ENCODE results near the gene RXRA.

RXRA gene

GRCh38 chr9:134429481-134429880 is 103.2 kb downstream of the RXRA start:
- no peaks in the 10 kb centered on the region for H4K20me1 ChIP-seq (ENCODE audit: insufficient read depth, low read length)

GRCh38 chr9:134431095-134431494 is 104.8 kb downstream of the RXRA start:
- H4K20me1 ChIP-seq (ENCODE audit: insufficient read depth, low read length), result no peaks in the 10 kb centered on the region
- peaks cover 5% of the 10 kb centered on the region; the same call in 1 of the 2 replicates for H3K27me3 ChIP-seq (ENCODE audit: insufficient read depth, low read length)
- H3K4me2 ChIP-seq (ENCODE audit: low read length), result no peak overlapping the region
- no peaks in the 10 kb centered on the region for H3K36me3 ChIP-seq (ENCODE audit: insufficient read depth, low read length)
- no peaks in the 10 kb centered on the region for H3F3A ChIP-seq (ENCODE audit: insufficient read depth, low read length)
- no peaks in the 10 kb centered on the region for H3K9me2 ChIP-seq (ENCODE audit: low read depth, low read length)
- no peak overlapping the region for H3K27ac ChIP-seq (ENCODE audit: low read depth, low read length, poor library complexity, severe bottlenecking)
- no peak overlapping the region for H2AFZ ChIP-seq (ENCODE audit: low read length)
- TF ChIP-seq CTCF (IDR thresholded peaks at IDR 0.05; ENCODE audit: low read length) (no peak), EZH2 (IDR thresholded peaks at IDR 0.05; ENCODE audit: borderline replicate concordance, low read length) (no peak)
- H3K79me2 ChIP-seq (ENCODE audit: insufficient read depth, low read length), result no peaks in the 10 kb centered on the region
- H3K9me3 ChIP-seq (ENCODE audit: low read length), result no peaks in the 10 kb centered on the region
- H3K9ac ChIP-seq (ENCODE audit: low read length), result no peak overlapping the region
- H3K4me1 ChIP-seq (ENCODE audit: insufficient read depth, low read length, severe bottlenecking), result no peaks in the 10 kb centered on the region
- H3K4me3 ChIP-seq (ENCODE audit: low read depth, low read length, poor library complexity, severe bottlenecking), result no peak overlapping the region

More at GRCh38 chr9:134429481-134429880, 103.2 kb downstream of the RXRA start:
- H3K9me3 ChIP-seq (ENCODE audit: low read length), result no peaks in the 10 kb centered on the region
- no peak overlapping the region for H2AFZ ChIP-seq (ENCODE audit: low read length)
- no peaks in the 10 kb centered on the region for H3F3A ChIP-seq (ENCODE audit: insufficient read depth, low read length)
- no peaks in the 10 kb centered on the region for H3K9me2 ChIP-seq (ENCODE audit: low read depth, low read length)
- H3K9ac ChIP-seq (ENCODE audit: low read length), result no peak overlapping the region
- H3K4me3 ChIP-seq (ENCODE audit: low read depth, low read length, poor library complexity, severe bottlenecking), result no peak overlapping the region
- H3K79me2 ChIP-seq (ENCODE audit: insufficient read depth, low read length), result no peaks in the 10 kb centered on the region
- H3K4me2 ChIP-seq (ENCODE audit: low read length), result no peak overlapping the region
- TF ChIP-seq CTCF (IDR thresholded peaks at IDR 0.05; ENCODE audit: low read length) (no peak), EZH2 (IDR thresholded peaks at IDR 0.05; ENCODE audit: borderline replicate concordance, low read length) (no peak)
- H3K4me1 ChIP-seq (ENCODE audit: insufficient read depth, low read length, severe bottlenecking), result no peaks in the 10 kb centered on the region
- no peaks in the 10 kb centered on the region for H3K36me3 ChIP-seq (ENCODE audit: insufficient read depth, low read length)
- no peak overlapping the region for H3K27ac ChIP-seq (ENCODE audit: low read depth, low read length, poor library complexity, severe bottlenecking)
- H3K27me3 ChIP-seq (ENCODE audit: insufficient read depth, low read length), result peaks cover 5% of the 10 kb centered on the region; the same call in 1 of the 2 replicates

GRCh38 chr9:134431626-134432025 is 105.4 kb downstream of the RXRA start:
- Histone ChIP-seq H3K9me2 (ENCODE audit: low read depth, low read length) (no peaks in the 10 kb centered on the region), H3K27ac (ENCODE audit: low read depth, low read length, poor library complexity, severe bottlenecking) (no peak overlapping the region)

More at GRCh38 chr9:134431626-134432025, 105.4 kb downstream of the RXRA start:
- H3K9ac ChIP-seq (ENCODE audit: low read length), result no peak overlapping the region
- H3F3A ChIP-seq (ENCODE audit: insufficient read depth, low read length), result no peaks in the 10 kb centered on the region
- H3K4me2 ChIP-seq (ENCODE audit: low read length), result no peak overlapping the region
- TF ChIP-seq CTCF (IDR thresholded peaks at IDR 0.05; ENCODE audit: low read length) (no peak), EZH2 (IDR thresholded peaks at IDR 0.05; ENCODE audit: borderline replicate concordance, low read length) (no peak)
- H3K4me3 ChIP-seq (ENCODE audit: low read depth, low read length, poor library complexity, severe bottlenecking), result no peak overlapping the region
- H3K9me3 ChIP-seq (ENCODE audit: low read length), result no peaks in the 10 kb centered on the region
- H4K20me1 ChIP-seq (ENCODE audit: insufficient read depth, low read length), result no peaks in the 10 kb centered on the region
- no peaks in the 10 kb centered on the region for H3K36me3 ChIP-seq (ENCODE audit: insufficient read depth, low read length)
- H3K27me3 ChIP-seq (ENCODE audit: insufficient read depth, low read length), result peaks cover 5% of the 10 kb centered on the region; the same call in 1 of the 2 replicates
- no peaks in the 10 kb centered on the region for H3K4me1 ChIP-seq (ENCODE audit: insufficient read depth, low read length, severe bottlenecking)
- no peak overlapping the region for H2AFZ ChIP-seq (ENCODE audit: low read length)
- H3K79me2 ChIP-seq (ENCODE audit: insufficient read depth, low read length), result no peaks in the 10 kb centered on the region
